Astrocyte (in vitro differentiated cells and primary cell): ENCODE data around the gene SLC30A1.

Experiments
- CTCF ChIP-seq: IDR thresholded peaks from 2 replicates; pipeline ENCODE4 v1.5.1; 2011; ENCODE audit warnings: low read depth, mild to moderate bottlenecking, inconsistent platforms, low read length, moderate library complexity; ENCODE audit not compliant: insufficient read depth
- EZH2 ChIP-seq: IDR thresholded peaks from 2 replicates; pipeline ENCODE4 v1.6.1; 2012; ENCODE audit warnings: mild to moderate bottlenecking, low read length, inconsistent platforms; ENCODE audit not compliant: insufficient read depth

GRCh38 chr1:211616231-211616964 lies 37.4 kb upstream of the SLC30A1 start:
- TF ChIP-seq CTCF = no peak
- TF ChIP-seq EZH2 = no peak
